Effector CD8-positive, alpha-beta T cell (primary cell): ENCODE results near the gene ISCA1.

Experiments
- DNase-seq: peaks from one replicate; lab custom pipeline; 2025; lab: John Stamatoyannopoulos, UW

The ISCA1 gene

GRCh38 chr9:86285261-86285660 is 2.9 kb upstream of the ISCA1 start:
- no peak for DNase-seq

DNA sequence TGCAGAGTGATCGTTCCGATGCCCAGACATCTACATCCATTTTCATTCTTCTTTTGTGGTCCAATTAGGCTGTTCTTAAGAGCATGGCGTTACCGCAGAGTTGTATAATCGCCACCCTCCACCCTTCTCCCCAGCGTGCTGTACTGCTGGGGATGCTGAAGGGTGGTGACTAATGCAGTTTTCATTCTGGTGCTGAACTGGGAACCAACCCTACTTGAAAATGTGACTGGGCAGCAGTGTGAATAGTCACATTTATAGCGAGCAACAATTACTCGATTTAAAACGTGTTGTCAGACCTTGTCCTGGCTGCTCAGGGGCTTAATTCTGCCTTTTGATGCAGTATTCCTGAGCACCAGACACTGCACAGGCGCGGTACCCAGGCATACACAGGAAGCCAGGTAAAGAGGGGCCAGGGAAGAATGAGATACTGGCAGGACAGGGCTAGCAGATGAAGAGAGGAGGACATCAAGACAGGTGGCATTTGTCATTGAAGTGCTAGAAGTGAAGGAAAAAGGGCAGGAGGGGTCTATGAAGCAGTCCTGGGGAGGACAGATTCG is 719 bp upstream of the ISCA1 start:
- DNase-seq, result no peak

DNA sequence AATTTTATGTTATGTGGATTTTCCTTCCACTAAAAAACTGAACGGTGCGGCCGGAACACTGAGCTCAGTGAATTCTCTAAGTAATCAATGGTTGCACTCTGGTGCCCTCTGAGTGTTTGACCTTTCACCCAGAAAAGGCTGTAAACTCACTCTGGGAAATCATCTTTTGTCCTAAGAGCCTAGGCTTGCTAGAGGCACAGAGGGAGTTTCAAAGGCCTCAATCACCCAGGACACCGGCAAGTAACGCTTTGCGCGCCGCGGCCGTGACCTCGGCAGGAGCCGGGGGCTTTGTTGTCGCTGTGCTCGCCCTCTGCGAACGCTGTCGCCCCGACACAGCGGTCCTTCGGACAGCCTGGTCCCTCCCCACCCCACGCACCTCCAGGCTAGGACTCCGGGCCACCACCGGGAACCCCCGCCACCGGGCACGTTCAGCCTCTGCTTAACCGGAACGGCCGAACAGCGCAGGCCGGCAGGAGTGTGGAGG is 703 bp downstream of the ISCA1 start:
- DNase-seq, result no peak

- DNase-seq, result no peak
These were observed 1.8 kb downstream of the ISCA1 start for GRCh38 chr9:86280580-86280979.

DNA sequence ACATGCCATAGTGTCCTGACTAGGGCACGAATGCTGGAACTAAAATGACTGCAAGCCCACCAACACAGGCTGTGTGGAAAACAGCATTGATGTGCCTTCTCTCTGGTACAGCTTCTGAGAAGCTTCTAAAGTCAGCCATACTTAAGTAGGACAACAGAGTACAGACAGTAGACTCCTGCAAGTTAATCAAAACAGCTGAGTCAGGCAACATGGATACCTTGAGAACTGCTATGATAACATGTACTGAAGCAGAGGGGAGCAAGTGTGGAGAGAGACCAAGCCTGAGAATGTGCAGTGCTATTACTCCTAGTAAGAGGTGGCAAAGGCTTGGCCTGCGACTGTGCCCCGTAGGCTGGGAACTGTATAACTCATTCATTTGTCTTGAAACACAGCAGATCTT is 2.5 kb downstream of the ISCA1 start:
- DNase-seq, result no peak

DNA sequence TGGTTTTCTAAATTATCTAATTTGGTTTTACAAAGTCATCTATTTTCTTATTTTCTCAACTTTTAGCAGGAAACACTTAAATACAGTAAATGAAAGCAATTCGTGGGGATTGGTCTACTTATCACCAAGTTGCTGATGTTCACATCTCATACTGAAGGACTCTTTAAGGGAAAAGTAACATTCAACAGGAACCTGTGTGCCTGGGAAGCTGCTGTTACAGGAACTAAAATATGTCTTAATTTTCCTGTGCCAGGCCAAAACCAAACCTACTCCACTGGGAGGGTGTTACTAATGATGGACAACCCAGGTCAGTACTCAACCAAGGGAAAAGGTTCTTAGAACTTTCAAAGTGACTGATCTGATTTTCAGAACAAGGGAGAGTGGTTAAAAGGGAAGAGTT is 5.3 kb downstream of the ISCA1 start:
- no peak for DNase-seq

GRCh38 chr9:86275962-86276361 is 6.4 kb downstream of the ISCA1 start:
- DNase-seq, result no peak

DNA sequence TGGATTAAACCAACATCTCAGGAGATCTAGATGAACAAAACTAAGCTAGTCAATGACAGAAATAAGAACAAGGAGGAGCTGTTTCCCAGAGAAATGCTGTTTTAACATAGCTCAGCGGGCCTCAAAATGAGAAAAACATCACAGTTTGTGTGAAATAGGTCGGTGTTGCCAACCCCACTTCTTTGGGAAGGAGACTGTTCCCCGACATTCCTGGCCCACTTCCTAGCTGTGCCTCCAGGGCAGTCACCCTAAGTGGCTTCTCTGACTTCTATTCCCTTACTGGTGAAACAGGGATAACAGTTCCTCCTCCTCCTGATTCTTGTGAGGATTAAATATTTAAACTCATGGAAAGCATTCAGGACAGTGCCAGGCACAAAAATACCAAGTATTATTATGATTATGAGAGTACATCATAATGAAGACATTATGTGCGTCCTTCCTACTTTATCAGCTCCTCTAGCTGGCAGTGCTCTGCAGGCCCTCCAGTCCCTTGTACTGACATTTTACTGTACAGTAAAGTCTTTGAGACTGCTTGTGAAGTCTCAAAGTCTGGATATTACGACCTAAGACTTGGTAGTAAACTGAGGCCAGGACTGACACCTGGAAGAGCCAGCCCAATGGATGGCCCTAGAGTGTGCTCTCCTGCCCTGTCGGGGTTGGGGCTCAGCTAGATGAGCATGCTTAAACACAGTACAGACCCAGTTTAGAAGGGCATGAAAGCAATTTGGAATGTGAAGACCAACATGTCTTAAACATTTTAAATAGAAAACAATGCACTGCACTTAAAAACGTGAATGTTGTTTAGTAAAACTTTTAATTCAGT is 7.3 kb downstream of the ISCA1 start:
- DNase-seq, result no peak

DNA sequence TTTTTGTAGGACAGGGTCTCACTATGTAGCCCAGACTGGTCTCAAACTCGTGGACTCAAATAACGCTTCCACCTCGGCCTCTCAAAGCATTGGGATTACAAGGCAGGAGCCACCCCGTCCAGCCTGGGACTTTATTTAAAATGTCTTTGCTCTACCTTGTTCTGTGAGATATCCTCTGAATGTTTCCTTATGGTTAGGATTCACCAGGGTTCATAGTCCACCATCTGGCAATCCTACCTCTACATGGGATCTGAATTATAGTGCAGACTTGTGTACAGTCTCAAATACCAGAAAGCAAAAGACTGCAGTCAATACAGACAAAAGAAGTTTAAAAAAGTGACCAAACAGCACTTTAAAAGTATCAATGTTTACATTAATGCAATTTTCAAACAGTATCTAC is 10.1 kb downstream of the ISCA1 start:
- no peak for DNase-seq

- no peak for DNase-seq
These were observed 18.5 kb downstream of the ISCA1 start for GRCh38 chr9:86263876-86264275.

- no peak for DNase-seq
These were observed 19.8 kb downstream of the ISCA1 start for GRCh38 chr9:86262492-86262891.

DNA sequence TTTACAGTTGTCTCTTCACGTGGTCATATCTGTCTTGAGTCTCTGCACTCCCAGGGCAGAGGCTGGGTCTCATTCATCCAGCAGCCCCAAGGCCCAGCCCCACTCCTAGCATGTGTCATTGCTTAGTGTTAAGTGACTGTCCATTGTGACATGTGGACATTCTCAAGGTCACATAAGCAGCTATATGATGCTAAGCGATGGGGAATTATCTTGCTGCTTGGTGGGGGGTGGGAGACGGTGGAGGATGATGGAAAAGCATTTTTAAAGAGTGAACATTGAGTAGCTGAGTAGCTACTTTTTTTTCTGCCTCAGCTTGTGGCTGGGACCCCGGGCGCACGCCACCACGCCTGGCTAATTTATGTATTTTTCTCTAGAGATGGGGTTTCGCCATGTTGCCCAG is 22.8 kb downstream of the ISCA1 start, which contains the start of gene C9orf153:
TSS of gene C9orf153 (minus strand) at position 101 of the 400 bp plus-strand sequence. CDS start 30,054 bp downstream, outside the sequence.
- DNase-seq, result no peak

- DNase-seq, result no peak
These were observed 24.9 kb downstream of the ISCA1 start for GRCh38 chr9:86257391-86257790.

- no peak for DNase-seq
These were observed 25.7 kb downstream of the ISCA1 start for GRCh38 chr9:86256653-86257052.

DNA sequence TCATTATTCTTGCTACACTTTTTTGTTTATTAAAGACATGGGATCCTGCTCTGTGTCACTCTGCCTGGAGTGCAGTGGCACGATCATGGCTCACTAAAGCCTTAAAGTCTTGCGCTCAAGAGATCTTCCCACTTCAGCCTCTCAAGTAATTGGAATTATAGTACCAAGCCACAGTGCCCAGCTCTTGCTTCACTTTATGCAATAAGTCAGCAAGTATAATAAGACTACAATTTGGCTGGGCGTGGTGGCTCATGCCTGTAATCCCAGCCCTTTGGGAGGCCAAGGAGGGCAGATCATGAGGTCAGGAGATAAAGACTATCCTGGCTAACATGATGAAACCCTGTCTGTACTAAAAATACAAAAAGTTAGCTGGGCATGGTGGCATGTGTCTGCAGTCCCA is 28.8 kb downstream of the ISCA1 start:
- no peak for DNase-seq

DNA sequence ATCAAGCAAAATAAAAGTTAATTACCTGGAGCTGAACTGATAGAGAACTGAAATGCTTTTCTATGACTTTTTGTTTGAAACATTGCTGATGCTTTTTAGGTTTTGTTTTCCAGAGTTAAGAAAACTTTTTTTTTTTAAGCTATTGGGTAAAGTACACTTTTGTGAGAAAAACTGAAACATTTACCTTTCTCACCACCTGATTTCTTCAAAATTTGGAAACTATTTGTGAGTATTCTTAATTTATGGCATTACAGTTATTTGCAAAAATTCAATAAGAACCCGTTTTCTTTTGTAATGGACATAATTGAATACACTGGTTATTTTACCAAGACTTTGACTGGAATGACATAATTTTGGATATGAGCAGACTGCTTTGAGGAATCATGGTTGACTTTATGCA is 29.5 kb downstream of the ISCA1 start:
- DNase-seq, result no peak

GRCh38 chr9:86250123-86250522 is 32.2 kb downstream of the ISCA1 start:
- DNase-seq, result no peak

DNA sequence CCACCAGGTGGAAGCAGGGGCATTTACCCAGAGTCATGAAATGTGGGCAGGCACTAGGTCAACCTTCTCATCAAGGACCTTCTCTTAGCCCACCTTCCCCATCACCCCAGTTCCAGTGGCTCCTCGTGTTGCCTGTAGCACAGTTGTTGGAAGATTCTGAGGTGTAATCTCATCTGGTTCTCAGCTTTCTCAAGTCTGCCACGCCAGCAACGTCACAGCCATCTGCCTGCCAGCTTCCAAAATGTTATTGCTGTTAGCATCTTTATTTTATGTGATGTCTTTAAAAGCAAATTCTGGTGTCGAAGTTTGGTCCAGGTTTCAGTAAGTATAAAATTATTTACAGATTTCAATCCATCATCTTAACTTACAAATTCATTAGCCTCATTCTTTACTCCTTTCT is 33.6 kb downstream of the ISCA1 start:
- no peak for DNase-seq

DNA sequence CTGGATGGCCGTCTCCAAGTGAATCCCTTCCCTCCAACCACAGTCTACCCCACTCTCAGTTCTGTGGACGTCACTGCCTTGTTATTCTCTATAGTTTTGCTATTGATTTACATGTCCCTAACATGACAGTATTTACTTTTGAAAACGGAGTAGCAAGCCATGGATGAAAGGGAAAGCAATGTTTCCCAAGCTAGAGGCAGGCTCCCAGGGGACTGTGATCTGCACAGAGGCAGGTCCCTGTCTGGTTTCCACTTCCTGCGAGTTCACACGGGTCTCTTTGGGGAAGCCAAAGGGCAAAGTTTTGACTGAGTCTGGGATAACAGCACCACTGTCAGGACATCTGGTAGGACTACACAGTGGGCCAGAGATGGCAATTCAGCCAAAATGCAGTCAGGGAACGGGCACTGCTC is 35.6 kb downstream of the ISCA1 start:
- DNase-seq, result no peak

- no peak for DNase-seq
These were observed 40.3 kb downstream of the ISCA1 start for GRCh38 chr9:86242071-86242470.

DNA sequence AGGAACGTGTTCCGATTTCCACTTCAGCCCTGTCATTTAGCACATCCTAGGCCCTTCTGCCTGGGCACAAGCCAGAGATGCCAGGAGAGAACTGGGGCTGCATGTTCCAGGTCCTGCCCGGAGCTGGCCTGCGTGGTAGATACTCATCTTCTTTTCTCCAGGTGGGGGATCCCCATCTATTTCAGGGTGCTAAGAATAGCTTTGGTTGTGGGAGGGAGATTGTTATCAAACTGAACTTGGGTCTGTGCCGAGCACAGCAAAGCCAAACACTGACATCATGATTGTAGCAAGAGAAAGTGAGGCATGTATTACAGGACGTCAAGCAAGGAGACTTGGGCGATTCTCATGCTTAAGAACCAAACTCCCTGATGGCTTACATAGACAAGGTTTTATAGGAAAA is 41.1 kb downstream of the ISCA1 start:
- DNase-seq, result no peak

- no peak for DNase-seq
These were observed 43.2 kb downstream of the ISCA1 start for GRCh38 chr9:86238861-86239770.
